NCI-H2029 (cell line): ENCODE measurements around the gene KDM2A.

Source experiments
- DNase-seq: peaks from one replicate; lab custom pipeline; 2025; lab: John Stamatoyannopoulos, UW

Gene KDM2A

GRCh38 chr11:67285541-67286498, 166.8 kb downstream of the KDM2A start:
- DNase-seq: no peak

DNA sequence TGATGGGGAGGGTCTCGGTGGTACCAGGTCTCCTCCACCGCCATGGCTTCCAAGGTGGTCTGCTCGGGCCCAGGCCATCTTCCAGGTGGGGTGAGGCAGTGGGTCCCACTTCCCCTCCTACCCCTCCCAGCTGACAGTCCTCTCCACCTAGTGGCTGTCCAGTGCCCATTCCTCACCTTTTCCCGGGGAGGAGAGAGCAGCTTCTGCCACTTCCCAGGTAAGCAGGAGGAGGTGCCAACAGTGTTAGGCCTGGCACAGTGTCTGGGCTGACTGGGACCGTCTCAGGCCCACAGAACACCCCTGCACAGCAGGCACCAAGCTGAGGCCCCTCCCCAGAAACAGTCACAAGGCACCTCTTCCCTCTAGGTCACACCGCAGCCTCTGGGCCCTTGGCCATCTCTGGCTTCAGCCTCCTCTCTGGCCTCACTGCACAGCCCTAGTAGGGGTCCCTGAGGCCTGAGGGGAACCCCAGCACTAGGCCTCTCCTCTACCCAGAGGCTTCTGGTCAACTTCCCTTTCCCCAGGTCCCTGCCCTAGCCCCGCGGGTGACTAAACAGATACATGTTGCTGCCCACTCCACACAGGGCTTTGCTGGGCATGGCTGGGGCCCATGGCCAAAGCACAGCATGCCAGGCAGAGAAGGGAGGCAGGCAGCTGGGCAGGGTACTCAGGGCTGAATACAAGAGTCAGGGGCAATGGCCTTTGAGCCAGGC, 167.7 kb downstream of the KDM2A start:
- no peak for DNase-seq

DNA sequence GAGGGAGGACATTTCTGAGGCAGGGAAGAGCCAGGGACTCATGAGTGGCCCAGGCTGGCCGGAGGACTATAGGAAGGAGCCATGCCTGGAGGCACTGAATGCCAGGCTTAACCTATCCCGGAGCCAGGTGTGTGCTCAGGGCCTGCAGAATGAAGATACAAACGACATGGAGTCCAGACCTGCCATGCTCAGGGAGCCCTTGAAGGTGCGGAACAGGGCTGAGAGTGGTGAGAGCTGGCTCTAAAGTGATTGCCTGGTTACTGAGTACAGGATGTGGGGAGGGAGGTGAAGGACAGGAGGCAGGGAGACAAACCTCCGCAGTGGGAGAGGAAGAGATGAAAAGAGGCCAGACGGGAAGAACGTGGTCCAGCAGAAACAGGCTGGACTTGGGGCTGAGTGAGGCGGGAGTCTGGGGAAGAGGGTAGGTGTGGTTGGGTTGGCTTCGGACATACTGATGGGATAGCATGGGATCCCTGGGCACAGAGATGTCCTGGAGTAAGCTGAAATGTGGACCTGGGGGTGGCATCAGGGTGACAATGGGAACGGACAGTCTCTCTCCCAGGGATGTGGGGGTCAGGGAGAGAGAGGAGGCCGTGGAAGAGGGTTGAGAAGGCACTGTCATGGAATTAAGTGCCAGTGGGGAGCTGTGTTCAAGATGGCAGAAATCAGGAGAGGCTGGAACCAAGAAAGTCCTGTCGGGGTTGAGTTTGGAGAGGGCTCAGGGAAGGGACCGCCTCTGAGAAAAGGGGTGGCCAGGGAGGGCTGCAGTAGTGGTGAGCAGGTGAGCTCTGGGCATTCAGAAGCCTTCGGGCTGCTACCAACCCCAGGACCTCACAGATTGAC, 168.5 kb downstream of the KDM2A start:
- no peak for DNase-seq

DNA sequence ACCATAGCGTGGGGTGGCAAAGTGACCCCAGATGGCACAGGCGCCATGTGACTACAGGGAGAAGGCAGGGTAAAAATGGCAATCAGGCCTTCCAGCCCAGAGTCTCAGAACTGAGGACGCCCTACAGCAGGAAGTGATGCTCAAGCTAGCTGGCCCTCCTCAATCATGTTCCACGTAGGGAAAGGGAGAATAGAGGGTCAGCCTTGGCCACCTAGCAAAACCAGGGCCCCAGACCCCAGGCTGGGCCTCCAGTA, 169.1 kb downstream of the KDM2A start:
- no peak for DNase-seq

DNA sequence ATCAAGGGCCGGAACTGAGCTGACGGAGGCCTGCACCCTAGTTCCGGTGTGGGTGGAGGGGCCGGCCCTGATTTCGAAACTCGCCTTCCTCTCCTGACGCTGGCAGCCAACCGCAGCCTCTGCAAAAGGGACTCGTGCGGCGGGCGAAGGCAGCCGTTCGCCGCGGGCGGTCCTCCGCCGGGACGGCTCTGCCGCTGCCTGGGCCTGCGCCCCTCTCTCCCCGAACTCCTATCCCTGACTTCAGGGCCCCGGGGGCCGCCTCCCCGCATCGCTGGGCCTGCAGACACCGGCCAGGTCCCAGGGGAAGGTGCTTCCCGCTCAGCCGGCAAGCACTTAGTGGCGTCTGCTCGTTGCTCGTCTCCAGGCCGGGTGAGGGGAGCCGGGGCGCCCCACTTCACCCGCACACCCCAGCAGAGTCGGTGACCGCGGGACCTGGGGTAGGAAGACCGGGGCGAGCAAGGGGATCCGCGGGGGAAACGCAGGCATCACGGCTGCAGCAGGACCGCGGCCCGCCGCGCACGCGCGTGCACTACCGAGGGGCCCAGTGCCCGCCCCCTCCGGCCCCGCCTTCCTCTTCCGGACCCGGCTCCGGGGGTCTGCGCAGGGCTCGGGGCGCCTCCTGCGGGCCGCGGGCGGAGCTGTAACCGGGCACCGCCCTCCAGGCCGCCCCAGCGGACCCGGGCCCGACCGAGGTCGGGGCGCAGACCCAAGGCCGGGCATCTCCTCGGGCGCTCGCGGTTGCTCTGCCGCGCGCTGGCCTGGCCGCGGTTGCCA, 169.6 kb downstream of the KDM2A start:
- DNase-seq: peak; percentile 66

- no peak for DNase-seq
Observed at GRCh38 chr11:67289226-67289650, 170.2 kb downstream of the KDM2A start, which contains the start of gene ANKRD13D. ANKRD13D (plus strand) TSS chr11:67289303; CDS start chr11:67289461, 158 bp downstream.

DNA sequence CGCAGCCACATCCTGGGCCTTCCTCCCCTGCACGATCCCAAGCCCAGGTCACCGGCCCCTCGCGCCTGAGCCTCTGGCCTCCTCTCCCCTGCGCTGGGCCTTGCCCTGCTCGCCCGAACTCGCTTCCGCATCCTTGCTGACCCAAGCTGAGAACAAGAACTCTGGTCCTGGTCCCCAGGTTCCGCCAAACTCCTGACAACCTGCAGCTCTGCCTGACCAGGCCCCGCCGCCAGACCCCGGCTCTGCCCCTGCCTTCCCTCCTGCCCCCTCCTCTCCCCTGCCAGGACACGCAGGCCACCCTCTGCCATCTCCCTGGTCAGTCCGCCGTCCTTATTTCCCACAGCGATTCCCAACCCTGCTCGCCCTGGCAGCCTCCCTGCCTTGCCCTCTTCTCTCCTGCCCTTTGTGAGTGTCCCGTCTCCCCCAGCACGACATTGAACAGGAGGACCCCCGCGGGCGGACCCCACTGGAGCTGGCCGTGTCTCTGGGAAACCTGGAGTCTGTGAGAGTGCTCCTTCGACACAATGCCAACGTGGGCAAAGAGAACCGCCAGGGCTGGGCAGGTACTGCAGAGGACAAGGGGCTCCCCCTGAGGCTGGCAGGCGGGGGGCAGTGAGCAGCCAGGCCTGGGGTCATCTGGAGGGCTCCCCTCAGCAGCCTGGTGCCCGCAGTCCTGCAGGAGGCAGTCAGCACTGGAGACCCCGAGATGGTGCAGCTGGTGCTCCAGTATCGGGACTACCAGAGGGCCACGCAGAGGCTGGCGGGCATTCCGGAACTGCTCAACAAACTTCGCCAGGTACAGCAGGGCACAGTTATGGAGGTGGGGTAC, 170.8 kb downstream of the KDM2A start:
- no peak for DNase-seq

DNA sequence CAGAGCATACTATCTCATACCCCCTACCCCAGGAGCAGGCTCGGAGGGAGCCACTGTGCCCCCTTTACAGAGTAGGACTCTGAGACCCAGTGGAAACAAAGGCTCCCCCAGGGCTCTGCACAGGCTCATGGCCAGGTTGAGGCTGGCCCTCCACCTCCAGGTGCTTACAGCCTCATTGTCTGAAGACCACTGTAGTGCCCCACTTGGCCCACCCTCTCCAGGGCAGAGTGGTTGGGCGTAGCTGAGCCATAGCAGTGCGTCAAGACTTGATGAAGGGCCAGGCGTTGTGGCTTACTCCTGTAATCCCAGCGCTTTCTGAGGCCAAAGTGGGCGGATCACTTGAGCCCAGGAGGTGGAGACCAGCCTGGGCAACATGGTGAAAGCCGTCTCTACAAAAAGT, 171.7 kb downstream of the KDM2A start:
- no peak for DNase-seq

- DNase-seq: no peak
Observed at GRCh38 chr11:67291481-67292381, 172.7 kb downstream of the KDM2A start.

- no peak for DNase-seq
Observed at GRCh38 chr11:67292671-67293070, 173.6 kb downstream of the KDM2A start.

GRCh38 chr11:67293090-67293489, 174.0 kb downstream of the KDM2A start:
- no peak for DNase-seq

DNA sequence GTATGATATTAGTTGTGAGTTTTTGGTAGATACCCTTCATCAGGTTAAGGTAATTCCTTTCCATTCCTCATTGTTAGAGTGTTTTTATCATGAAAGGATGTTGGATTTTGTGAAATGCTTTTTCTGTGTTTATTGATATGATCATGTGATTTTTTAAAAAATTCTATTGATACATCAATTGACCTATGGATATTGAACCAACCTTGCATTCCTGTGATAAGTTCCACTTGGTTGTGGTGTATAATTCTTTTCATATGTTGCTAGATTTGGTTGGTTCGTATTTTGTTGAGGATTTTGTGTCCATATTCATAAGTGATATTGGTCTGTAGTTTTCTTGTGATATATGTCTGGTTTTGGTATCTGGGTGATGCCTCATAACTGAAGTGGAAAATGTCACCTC, 176.8 kb downstream of the KDM2A start:
- no peak for DNase-seq

GRCh38 chr11:67298786-67299185, 179.7 kb downstream of the KDM2A start:
- no peak for DNase-seq

- DNase-seq: no peak
Observed at GRCh38 chr11:67299471-67300191, 180.6 kb downstream of the KDM2A start.

GRCh38 chr11:67300256-67300755, 181.2 kb downstream of the KDM2A start:
- no peak for DNase-seq

DNA sequence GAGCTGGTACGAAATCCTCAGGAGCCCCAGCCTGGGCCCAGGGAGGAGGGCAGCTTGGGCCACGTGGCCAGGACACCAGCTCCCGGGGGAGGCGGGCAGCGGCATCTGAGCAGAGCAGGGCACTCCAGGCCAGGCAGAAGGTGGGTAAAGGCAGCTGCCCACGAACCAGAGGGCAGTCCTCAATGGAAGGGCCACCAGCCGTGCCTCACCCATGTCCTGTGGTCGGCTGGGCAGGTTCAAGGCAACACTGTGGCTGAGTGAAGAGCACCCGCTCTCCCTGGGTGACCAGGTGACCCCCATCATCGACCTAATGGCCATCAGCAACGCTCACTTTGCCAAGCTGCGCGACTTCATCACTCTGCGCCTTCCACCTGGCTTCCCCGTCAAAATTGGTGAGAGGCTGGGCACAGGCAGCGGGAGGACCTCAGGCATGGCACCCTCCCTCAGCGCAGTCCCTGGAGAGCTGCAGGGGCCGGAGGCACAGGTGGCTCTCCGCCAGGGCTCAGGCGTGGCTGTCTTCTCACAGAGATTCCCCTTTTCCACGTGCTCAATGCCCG, 181.8 kb downstream of the KDM2A start:
- no peak for DNase-seq

DNA sequence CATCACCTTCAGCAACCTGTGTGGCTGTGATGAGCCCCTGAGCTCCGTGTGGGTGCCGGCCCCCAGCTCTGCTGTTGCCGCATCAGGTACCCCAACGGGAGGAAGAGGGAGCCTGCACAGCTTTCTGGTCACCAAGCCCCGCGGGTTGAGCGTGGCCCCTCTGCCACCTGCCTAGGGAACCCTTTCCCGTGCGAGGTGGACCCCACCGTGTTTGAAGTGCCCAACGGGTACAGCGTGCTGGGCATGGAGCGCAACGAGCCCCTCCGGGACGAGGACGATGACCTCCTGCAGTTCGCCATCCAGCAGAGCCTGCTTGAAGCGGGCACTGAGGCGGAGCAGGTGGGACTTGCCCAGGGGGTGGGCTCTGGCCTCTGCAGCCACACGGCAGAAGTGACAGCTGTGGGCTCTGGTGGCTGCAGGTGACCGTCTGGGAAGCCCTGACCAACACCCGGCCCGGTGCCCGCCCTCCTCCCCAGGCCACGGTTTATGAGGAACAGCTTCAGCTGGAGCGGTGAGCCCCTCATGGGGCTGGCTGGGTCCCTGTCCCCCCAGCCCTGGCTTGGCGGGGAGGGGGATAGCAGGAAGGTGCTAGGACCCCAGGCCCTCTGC, 182.4 kb downstream of the KDM2A start:
- no peak for DNase-seq

DNA sequence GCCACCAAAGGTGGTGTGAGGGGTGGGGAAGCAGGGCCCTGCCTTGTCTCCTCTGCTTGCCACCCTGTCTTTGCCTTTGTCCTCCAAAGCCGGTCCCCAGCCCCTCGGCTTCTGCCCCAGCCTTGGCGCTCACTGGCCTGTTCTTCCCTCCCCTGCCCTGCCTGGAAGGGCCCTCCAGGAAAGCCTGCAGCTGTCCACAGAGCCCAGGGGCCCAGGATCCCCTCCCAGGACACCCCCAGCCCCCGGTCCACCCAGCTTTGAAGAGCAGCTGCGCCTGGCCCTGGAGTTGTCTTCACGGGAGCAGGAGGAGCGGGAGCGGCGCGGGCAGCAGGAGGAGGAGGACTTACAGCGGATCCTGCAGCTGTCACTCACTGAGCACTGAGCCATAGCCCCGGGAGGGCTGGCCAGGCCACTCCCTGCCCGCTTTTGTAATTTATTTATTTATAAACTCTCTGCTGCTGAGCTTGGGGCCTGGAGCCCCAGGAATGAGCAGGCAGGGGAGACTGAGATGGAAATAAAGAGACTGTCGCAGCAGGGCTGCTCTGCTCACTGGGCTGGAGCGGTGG, 183.0 kb downstream of the KDM2A start:
- peak; percentile 31 for DNase-seq
